ENCODE results near the gene REV3L.
"Not testable (repeated sequence)": the region's sequence is repeated elsewhere in the genome, so short reads cannot be mapped to it uniquely, and the experiment has no call there.

REV3L gene

GRCh38 chr6:111291336-111292259 lies 191.4 kb downstream of the REV3L start:
- Histone ChIP-seq H3K4me3 (replicated peaks; ENCODE audit: insufficient read depth, low read length) (no peak overlapping the region), H3K27me3 (ENCODE audit: insufficient read depth, poor library complexity, severe bottlenecking) (no peaks in the 10 kb centered on the region), H3K27ac (replicated peaks) (no peak overlapping the region)
- TF ChIP-seq GABPA (IDR thresholded peaks at IDR 0.05; ENCODE audit: low read depth) (no peak), POLR2AphosphoS5 (IDR thresholded peaks at IDR 0.05; ENCODE audit: low read depth) (no peak), REST (IDR thresholded peaks at IDR 0.05; ENCODE audit: insufficient replicate concordance, low read depth) (no peak), SPI1 (IDR thresholded peaks at IDR 0.05; ENCODE audit: borderline replicate concordance, low read depth) (no peak)
- TF ChIP-seq, protein P1, sequence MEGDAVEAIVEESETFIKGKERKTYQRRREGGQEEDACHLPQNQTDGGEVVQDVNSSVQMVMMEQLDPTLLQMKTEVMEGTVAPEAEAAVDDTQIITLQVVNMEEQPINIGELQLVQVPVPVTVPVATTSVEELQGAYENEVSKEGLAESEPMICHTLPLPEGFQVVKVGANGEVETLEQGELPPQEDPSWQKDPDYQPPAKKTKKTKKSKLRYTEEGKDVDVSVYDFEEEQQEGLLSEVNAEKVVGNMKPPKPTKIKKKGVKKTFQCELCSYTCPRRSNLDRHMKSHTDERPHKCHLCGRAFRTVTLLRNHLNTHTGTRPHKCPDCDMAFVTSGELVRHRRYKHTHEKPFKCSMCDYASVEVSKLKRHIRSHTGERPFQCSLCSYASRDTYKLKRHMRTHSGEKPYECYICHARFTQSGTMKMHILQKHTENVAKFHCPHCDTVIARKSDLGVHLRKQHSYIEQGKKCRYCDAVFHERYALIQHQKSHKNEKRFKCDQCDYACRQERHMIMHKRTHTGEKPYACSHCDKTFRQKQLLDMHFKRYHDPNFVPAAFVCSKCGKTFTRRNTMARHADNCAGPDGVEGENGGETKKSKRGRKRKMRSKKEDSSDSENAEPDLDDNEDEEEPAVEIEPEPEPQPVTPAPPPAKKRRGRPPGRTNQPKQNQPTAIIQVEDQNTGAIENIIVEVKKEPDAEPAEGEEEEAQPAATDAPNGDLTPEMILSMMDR (IDR thresholded peaks at IDR 0.05; ENCODE audit: insufficient read depth, low read length), result no peak
- DNase-seq (ENCODE audit: low read depth in 1 of 2, low spot score in 1 of 2), result no peak

- not testable (repeated sequence) for H3K4me3 ChIP-seq (replicated peaks; ENCODE audit: insufficient read depth, low read length); H3K27me3 ChIP-seq (ENCODE audit: insufficient read depth, poor library complexity, severe bottlenecking); DNase-seq (ENCODE audit: low read depth in 1 of 2, low spot score in 1 of 2); H3K27ac ChIP-seq (replicated peaks)
Observed at GRCh38 chr6:111290689-111291335, 192.2 kb downstream of the REV3L start.

DNA sequence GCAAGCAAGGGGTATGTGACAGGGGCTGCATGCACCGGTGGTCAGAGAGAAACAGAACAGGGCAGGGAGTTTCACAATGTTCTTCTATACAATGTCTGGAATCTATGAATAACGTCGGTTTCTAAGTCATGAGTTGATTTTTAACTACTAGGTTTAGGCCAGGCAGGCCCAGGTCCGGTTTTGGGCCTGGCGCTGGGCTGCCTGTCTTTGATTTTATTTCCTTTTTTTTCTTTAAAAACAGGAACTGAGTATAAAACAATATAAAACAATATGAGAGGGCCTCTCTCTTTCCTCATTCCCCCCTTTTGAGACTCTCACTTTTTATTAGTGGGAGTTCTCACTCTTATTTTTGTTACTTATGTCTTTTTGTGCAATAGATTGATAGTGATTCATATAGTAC lies 198.7 kb downstream of the REV3L start:
- not testable (repeated sequence) for H3K4me3 ChIP-seq (replicated peaks; ENCODE audit: insufficient read depth, low read length); DNase-seq (ENCODE audit: low read depth in 1 of 2, low spot score in 1 of 2); H3K27ac ChIP-seq (replicated peaks); H3K27me3 ChIP-seq (ENCODE audit: insufficient read depth, poor library complexity, severe bottlenecking)

- no peak overlapping the region for H3K4me3 ChIP-seq (replicated peaks; ENCODE audit: insufficient read depth, low read length)
- TF ChIP-seq, protein P1 (IDR thresholded peaks at IDR 0.05; ENCODE audit: insufficient read depth, low read length), result no peak
- TF ChIP-seq SPI1 (IDR thresholded peaks at IDR 0.05; ENCODE audit: borderline replicate concordance, low read depth) (no peak), POLR2AphosphoS5 (IDR thresholded peaks at IDR 0.05; ENCODE audit: low read depth) (no peak), GABPA (IDR thresholded peaks at IDR 0.05; ENCODE audit: low read depth) (no peak), REST (IDR thresholded peaks at IDR 0.05; ENCODE audit: insufficient replicate concordance, low read depth) (no peak)
- no peak for DNase-seq (ENCODE audit: low read depth in 1 of 2, low spot score in 1 of 2)
- H3K27ac ChIP-seq (replicated peaks), result no peak overlapping the region
- H3K27me3 ChIP-seq (ENCODE audit: insufficient read depth, poor library complexity, severe bottlenecking), result no peaks in the 10 kb centered on the region
Observed at GRCh38 chr6:111283707-111284106, 199.3 kb downstream of the REV3L start.

All from HL-60 (cell line).